ENCODE results near the gene CHD9.

The CHD9 gene

DNA sequence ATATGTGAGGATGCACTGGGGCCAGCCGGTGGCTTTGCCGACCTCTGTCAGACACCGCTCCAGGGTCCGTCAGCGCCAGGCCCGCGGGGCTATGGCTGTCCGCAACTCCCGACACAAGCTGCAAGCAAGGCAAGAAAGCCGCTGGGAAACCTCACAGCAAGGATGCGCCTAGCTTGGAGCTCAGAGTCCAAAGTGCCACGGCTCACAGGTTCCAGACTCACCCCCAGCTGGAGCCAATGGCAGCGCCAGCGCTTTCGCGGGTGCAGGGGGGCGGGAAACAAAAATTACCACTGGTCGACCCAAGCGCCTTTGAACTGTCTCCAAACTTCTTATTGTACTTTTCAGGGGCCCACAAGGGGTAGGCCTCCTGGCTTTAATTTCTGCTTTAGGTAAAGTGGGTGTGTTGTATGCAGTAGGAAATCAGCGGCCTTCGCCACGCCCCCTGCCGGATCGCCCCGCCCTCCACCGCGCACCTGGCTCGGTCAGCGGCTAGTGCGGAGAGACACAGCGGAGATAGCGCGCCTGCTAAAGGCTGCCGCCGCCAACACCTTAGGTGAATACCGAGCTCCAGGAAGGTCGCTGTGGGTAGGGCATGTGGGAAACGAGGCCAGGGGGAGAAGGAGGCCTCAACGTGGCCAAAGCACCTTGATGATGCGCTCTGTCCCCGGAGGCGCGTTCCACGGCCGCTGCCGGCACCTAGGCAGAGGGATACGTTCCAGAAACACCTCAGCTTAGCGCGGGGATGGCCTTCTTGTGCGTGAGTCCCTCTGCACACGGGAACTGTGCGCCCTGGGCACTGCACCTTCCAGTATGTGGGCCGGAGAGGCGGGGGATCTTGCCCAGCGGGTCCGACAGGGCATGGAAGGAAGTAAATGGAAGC, 318.4 kb downstream of the CHD9 start:
- DNase-seq (ENCODE audit: low spot score), result no peak

DNA sequence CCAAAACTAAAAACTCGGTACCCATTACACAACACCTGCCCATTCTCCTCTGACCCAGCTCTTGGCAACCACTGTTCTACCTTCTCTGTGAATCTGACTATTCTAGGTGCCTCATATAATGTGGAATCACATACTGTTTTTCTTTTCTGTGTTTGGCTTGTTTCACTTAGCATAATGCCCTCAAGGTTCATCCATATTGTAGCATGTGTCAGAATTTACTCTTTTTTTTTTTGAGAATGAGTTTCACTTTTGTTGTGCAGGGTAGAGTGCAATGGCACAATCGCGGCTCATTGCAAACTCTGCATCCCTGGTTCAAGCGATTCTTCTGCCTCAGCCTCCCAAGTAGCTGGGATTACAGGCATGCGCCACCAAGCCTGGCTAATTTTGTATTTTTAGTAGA, 320.0 kb downstream of the CHD9 start:
- DNase-seq (ENCODE audit: low spot score), result no peak

- DNase-seq (ENCODE audit: low spot score), result no peak
Observed at GRCh38 chr16:53378138-53378537, 323.3 kb downstream of the CHD9 start.
